ENCODE results near the gene GOLGA3.

GRCh38 chr12:132789099-132789471 lies 39.6 kb downstream of the GOLGA3 start:
- TF ChIP-seq PKNOX1 (IDR thresholded peaks at IDR 0.05) (no peak), SP1 (IDR thresholded peaks at IDR 0.05) (no peak), TARDBP (IDR thresholded peaks at IDR 0.05) (no peak), BHLHE40 (IDR thresholded peaks at IDR 0.05; ENCODE audit: borderline replicate concordance) (no peak)

Measured in HEK293T (cell line).